GM21447 (cell line): Measurements from ENCODE around the gene OR4D2.

Experiments
- ATAC-seq: cut with Tn5 transposase; IDR thresholded peaks from one replicate; pipeline ENCODE4 v1.9.1; 2021; ENCODE audit not compliant: unreplicated experiment

The OR4D2 gene

GRCh38 chr17:58172369-58173071, 5.7 kb downstream of the OR4D2 start:
- no peak for ATAC-seq

GRCh38 chr17:58174871-58175270, 8.1 kb downstream of the OR4D2 start:
- no peak for ATAC-seq

GRCh38 chr17:58176200-58176599, 9.4 kb downstream of the OR4D2 start:
- ATAC-seq, result no peak

DNA sequence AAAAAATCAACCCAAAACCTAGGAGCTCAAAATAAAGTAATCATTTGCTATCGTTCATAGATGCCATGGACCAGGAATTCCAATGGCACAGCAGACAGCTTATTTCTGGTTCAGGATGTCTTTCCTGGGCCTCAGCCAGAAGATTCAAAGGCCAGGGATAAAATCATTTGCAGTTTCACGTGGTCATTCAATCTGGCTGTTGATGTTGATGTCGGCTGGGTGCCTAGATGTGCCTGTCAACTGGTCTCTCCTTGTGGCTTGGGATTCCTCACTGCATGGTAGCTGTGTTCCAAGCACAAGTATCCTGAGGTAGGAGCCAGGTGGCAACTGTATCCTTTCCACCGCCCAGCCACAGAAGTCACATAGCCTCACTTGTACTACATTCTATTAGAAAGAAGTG, 15.0 kb downstream of the OR4D2 start:
- ATAC-seq, result no peak

GRCh38 chr17:58183514-58183913, 16.7 kb downstream of the OR4D2 start:
- no peak for ATAC-seq

DNA sequence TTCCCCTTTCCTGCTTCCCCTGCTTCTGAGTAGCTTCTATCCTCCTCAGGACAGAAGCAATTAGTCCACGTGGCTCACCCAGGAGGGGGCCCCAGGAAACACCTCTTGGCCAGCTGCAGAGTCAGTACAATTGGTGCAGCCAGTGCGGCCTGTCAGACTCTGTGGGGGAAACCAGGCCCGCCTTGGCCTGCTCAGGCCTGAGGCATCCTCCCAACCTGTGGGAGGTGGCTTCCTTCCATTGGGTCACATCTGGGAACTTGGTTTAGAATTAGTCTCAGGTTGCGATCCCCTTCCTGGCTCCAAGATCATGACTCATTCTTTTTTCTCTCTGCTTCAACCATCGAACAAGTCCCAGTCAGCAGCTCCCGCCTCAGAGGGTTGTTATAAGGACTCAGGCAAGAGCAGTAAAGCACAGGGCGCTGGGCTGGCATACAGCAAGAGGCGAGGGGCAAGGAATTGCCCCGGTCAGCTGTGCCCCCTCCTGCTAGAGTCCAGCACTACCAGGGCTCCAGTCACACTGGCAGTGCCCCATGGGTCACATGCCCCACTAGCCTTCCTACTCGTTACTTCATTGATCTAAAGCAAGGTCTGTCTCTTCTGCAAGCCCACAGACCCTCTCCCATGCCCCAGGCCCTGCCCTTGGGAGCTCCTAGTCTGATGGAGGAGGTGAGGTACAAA, 17.7 kb downstream of the OR4D2 start:
- no peak for ATAC-seq

- ATAC-seq, result no peak
Measured at GRCh38 chr17:58184986-58185761, 18.4 kb downstream of the OR4D2 start.

DNA sequence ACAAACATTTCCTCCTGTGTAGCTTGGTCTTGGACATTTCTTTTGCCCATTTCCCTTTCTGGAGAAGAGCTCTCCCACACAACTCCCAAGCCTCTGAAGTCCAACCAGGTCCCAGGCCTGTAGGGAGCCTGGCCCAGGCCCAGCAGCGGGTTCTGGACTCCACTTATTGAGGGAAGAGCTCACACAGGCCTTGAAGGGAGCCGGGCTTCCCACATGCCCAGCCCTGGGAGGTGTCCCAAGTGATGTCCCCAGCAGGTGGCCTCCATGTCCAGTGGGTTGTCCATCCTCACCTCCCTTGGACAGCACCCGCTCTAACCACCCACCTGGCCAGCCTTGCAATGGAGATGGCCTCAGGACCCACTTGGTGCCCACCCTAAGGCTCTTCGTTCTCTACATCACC, 19.8 kb downstream of the OR4D2 start:
- no peak for ATAC-seq

GRCh38 chr17:58187063-58187462, 20.3 kb downstream of the OR4D2 start:
- no peak for ATAC-seq

GRCh38 chr17:58187675-58188074, 20.9 kb downstream of the OR4D2 start:
- no peak for ATAC-seq

DNA sequence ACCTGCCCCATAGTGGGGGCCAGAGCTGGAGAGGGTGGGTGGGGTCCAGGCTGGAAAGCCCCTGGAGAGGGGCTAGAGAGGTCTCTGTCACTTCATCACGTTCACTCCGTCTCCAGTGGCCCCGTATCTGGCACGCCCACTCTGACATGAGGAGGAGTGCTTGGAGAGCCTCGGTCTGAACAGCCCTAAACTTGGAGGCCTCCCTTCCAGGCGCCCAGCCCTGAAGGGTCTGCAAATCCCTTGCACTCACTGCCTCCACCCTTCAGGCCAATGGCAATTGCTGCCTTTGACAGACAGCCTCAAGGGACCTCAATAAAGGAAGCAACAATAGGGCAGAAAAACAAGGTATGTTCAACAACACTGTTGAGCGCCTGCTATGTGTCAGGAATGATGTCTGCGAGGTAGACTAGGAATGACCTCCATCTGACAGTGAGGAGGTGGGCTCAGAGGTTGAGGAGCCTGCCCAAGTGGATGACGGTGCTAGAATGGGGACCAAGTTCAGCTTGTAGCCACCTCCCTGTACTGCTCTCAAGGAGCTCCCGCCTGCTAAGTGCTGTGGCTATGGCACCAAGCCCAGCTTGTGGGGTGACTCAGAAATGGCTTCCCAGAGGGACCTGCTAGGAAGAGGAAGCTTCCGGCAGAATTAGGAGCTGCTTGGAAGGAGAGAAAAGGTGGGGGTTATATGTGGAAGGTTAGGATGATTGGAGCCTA, 22.8 kb downstream of the OR4D2 start:
- no peak for ATAC-seq

- no peak for ATAC-seq
Measured at GRCh38 chr17:58191241-58191896, 24.6 kb downstream of the OR4D2 start.

DNA sequence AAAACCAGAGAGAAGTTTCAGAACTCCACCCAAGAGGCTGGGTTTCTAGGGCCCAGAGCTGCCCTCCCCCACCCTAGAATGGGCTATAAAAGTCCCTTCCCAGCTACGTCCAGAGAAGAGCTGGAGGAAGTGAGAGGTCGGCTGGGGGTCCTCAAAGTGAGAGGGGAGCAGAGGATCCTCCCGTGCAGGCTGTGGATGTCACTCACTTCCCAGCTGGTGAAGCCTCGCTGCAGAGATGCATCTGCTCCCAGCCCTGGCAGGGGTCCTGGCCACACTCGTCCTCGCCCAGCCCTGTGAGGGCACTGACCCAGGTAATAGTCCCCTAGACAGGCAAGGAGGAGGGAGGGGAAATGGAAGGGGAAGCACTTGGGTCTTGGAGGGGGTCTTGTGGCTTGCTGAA, 25.8 kb downstream of the OR4D2 start, which contains the start of gene EPX:
Gene EPX, plus strand, starts transcription at position 115 of the 400 bp plus-strand sequence. Its CDS starts 121 bp downstream, at position 236.
- ATAC-seq, result no peak

DNA sequence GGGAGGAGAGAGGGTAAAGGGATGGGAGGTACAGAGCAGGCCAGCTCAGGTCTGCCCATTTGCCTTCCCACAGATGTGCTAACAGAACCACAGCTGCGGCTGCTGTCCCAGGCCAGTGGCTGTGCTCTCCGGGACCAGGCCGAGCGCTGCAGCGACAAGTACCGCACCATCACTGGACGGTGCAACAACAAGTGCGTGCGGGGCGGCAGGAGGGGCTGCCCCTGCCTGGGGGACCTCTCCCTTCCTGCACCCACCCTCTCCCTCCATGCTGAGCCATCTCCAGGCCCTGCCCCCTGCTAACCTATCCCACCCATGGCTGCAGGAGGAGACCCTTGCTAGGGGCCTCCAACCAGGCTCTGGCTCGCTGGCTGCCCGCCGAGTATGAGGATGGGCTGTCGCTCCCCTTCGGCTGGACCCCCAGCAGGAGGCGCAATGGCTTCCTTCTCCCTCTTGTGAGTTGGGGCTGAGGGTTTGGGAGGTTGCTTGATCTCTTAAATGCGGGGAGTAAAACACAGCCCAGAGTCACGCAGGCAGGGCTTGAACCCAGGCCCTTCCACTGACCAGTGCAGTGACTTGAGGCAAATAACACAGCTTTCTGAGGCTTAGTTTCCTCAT, 27.0 kb downstream of the OR4D2 start:
- no peak for ATAC-seq

- ATAC-seq, result no peak
Measured at GRCh38 chr17:58195518-58196123, 28.8 kb downstream of the OR4D2 start.

GRCh38 chr17:58196610-58197009, 29.8 kb downstream of the OR4D2 start:
- no peak for ATAC-seq

GRCh38 chr17:58200024-58200633, 33.3 kb downstream of the OR4D2 start:
- no peak for ATAC-seq

- no peak for ATAC-seq
Measured at GRCh38 chr17:58202859-58203258, 36.1 kb downstream of the OR4D2 start.

- no peak for ATAC-seq
Measured at GRCh38 chr17:58204796-58205195, 38.0 kb downstream of the OR4D2 start.
